CD4-positive, alpha-beta T cell treated with Interferon alpha-2 for 1 hour (primary cell): Measurements from ENCODE around the gene PRSS48.
"Not testable (repeated sequence)": the region's sequence is repeated elsewhere in the genome, so short reads cannot be mapped to it uniquely, and the experiment has no call there.

ENCODE experiments used
- DNase-seq, 2 donors: peaks; one replicate each; pipeline ENCODE4 v3.0.0-alpha.2; 2020 to 2022

Gene PRSS48

GRCh38 chr4:151263455-151263854 is 13.5 kb upstream of the PRSS48 start:
- DNase-seq = no peak

GRCh38 chr4:151266497-151266896 is 10.5 kb upstream of the PRSS48 start:
- no peak for DNase-seq

DNA sequence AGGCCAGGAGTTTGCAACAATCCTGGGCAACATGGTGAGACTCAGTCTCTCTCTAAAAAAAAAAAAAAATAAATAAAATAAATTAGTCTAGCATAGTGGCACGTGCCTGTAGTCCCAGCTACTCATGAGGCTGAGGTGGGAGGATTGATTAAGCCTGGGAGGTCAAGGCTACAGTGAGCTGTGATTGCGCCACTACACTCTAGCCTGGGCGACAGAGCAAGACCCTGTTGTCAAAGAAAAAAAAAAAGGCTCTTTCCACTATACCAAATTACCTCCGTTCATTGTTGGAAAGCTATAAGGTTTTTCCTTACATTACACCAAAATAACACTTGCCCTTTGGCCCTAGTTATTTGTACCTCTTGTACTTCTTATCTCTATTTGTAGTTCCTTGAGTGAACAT is 9.9 kb upstream of the PRSS48 start:
- DNase-seq = no peak

GRCh38 chr4:151267822-151268535 is 9.0 kb upstream of the PRSS48 start:
- no peak for DNase-seq

DNA sequence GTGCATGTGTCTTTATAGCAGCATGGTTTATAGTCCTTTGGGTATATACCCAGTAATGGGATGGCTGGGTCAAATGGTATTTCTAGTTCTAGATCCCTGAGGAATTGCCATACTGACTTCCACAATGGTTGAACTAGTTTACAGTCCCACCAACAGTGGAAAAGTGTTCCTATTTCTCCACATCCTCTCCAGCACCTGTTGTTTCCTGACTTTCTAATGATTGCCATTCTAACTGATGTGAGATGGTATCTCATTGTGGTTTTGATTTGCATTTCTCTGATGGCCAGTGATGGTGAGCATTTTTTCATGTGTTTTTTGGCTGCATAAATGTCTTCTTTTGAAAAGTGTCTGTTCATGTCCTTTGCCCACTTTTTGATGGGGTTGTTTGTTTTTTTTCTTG is 8.1 kb upstream of the PRSS48 start:
- DNase-seq = not testable (repeated sequence)

- DNase-seq = no peak
Measured at GRCh38 chr4:151284534-151285245, 7.7 kb downstream of the PRSS48 start.

DNA sequence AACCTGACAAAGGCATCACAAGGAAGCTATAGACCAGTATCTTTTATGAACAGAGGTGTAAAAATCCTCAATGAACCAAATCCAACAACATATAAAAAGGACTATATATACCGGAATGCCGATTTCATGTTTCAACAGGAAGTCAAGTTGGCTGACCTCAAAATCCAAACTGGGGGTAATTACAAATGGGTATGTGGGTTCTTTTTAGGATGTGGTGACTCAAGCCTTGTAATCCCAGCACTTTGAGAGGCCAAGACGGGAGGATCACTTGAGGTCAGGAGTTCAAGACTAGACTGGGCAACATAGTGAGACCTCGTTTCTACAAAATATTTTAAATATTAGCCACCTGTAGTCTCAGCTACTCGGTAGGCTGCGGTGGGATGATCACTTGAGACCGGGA is 10.4 kb downstream of the PRSS48 start:
- no peak for DNase-seq

DNA sequence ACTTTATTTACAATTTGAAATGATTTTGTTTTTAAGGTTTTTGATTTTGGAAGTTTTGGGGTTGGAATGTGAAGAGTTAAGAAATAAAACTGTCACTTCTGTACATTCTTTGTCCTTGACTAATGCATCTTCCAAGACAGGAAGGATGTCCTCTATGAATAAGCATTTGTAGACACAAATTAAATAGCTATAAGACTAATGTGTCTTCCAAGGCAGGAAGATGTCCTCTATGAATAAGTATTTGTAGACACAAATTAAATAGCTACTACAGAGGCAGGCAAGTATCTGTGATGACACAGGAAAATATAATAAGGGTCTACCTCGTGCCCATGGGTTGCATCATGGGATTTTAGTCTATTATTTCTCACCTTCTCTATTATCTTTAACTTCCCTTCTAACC is 14.5 kb downstream of the PRSS48 start:
- no peak for DNase-seq

DNA sequence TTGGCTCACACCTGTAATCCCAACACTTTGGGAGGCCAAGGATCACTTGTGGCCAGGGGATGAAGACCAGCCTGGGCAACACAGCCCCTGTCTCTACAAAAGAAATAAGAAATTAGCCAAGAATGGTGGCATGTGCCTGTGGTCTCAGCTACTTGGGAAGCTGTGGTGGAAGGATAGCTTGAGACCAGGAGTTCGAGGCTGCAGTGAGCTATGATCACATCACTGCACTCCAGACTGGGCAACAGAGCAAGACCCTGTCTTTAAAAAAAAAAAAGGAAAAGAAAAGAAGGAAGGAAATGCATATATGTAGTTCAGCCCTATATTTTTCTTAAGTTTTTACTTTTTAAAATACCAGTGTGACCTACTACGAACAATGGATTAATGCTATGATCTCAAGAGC is 15.1 kb downstream of the PRSS48 start:
- DNase-seq = no peak

- no peak for DNase-seq
Measured at GRCh38 chr4:151294833-151295496, 18.0 kb downstream of the PRSS48 start.

DNA sequence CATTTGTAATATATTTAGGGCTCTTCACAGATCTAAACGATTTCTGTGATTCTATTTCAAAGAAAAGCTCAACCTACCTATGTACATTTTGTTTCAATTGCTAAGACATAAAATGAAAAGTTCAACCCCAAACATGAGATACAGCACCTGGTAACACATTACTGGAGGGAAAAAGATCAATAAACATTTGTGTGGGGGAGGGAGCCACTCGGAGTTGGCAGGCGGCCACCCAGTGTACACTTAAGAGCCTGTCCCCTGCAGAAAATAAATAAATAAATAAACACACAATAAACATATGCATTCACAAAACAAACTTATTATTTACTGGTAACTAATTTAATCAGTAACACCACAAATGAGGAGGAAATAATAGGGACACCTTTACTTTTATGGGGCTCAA is 19.3 kb downstream of the PRSS48 start:
- no peak for DNase-seq

- DNase-seq = no peak
Measured at GRCh38 chr4:151297170-151297569, 20.2 kb downstream of the PRSS48 start.

- DNase-seq = no peak
Measured at GRCh38 chr4:151302432-151302831, 25.5 kb downstream of the PRSS48 start.

DNA sequence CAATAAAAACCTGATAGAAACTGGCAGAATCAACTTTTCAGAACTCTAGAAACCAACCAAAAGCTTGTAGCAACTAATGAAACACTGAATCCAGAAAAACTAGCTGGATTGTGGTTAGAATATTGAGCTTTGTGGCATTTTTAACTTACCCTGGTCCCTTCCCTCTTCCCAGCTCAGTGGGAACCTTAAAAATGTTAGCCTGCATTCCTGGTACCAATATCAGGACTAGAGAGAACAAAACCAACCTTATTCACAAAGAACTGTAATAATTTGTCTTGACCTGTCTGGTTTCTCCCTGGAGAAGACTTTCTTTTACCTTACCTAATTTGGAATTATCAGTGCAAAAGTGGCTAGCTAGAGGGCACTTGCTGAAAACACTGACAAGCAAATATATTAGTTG is 27.3 kb downstream of the PRSS48 start:
- DNase-seq = no peak

DNA sequence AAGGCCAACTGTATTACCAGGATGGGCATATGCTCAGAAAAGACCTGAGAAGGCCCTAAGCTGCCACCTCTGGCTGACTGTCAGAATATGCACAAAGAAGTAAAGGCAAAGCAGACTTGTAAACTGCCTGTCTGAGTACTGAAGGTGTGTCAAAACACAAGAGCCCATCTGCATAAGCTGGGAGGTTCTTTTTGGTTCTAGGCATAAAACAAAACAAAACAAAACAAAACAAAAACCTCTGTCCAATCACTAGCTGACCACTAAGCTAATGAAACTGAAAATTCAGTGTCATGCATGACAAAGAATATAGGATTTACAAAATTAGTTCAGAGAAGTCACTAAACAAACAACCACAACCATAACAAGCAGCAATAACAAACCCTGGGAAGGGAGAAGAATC is 27.8 kb downstream of the PRSS48 start:
- DNase-seq = no peak

GRCh38 chr4:151310124-151310728 is 33.3 kb downstream of the PRSS48 start:
- DNase-seq = no peak

- DNase-seq = no peak
Measured at GRCh38 chr4:151313306-151314009, 36.5 kb downstream of the PRSS48 start.

DNA sequence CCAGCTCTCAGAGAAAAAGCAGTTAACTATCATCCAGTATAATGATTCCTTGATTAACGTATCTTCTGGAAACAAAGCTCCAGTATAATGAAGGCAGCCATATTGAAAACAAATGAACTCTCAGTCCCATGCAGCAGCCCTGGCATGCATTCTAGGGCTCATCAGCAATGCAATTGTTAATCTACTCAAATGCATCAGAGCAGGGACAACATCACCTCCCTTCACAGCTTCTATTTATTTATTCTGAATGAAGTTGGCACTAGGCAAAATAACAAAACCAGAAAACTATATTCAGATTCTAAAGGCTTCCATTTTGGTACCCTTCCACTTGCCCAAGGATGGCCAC is 37.0 kb downstream of the PRSS48 start:
- DNase-seq = no peak

DNA sequence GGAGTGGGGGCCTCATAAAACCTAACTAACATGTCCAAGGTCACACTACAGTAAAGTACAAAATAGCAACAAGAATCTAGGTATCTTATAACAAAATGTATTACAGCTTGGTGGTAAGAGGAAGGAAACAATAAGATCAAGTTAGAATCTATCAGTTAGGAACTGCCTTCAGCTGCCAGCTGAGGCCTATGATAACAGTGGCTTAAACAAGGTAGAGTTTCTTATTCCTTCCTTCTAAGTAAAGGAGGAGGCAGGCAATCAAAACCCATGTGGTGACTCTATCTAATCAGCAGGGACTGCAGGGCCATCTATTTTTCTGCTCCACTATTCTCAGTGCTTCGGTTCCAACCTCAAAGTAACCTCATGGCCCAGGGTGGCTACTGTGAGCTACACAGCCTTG is 37.5 kb downstream of the PRSS48 start:
- no peak for DNase-seq

- no peak for DNase-seq
Measured at GRCh38 chr4:151315212-151315886, 38.4 kb downstream of the PRSS48 start.

DNA sequence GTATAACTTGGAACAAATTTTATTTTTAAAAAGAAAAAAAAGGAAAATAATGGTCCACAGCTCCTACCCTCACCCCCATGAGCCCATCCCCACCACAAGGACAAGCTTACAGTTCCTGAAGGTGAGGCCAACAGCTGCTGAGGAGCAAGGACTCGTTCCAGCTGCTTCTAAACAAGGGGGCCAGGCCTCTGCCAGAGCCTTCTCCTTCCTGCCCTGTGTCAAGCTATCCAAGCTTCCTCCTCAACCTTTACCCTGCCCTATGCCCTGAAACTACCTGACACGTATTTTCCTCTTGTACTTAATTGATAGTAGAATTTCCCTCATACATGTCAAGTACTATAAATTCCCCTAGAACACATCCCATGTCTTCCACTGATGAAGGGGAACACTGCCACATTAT is 39.7 kb downstream of the PRSS48 start:
- DNase-seq = no peak

- DNase-seq = no peak
Measured at GRCh38 chr4:151318307-151319006, 41.5 kb downstream of the PRSS48 start.
